Stimulated activated CD8-positive, alpha-beta memory T cell treated with anti-CD3 and anti-CD28 coated beads, Interleukin-4, amount 100 ng/mL, for 4 hours (primary cell): Measurements from ENCODE around the gene NKIRAS2.
A peak's percentile ranks its signal among the peaks of the same experiment; 100 is the strongest.
"Not testable (repeated sequence)": the region's sequence is repeated elsewhere in the genome, so short reads cannot be mapped to it uniquely, and the experiment has no call there.

Experiments
- DNase-seq, 2 donors: peaks; one replicate each; pipeline ENCODE4 v3.0.0-alpha.2; 2020; ENCODE audit warnings: low read depth in 2 of 2, low spot score in 1 of 2

NKIRAS2 gene

DNA sequence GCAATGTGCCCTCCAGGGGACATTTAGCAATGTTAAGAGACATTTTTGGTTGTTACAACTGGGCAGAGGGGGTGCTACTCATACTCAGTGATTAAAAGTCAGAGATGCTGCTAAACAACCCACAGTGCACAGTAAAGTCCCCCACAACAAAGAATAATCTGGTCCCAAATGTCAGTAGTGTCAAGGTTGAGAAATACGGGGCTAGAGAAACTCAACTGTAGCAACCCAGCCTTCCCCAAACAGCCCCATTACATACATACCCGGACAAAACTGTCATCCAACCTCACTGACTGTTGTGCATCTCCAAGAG, 23.1 kb upstream of the NKIRAS2 start:
- no peak for DNase-seq

DNA sequence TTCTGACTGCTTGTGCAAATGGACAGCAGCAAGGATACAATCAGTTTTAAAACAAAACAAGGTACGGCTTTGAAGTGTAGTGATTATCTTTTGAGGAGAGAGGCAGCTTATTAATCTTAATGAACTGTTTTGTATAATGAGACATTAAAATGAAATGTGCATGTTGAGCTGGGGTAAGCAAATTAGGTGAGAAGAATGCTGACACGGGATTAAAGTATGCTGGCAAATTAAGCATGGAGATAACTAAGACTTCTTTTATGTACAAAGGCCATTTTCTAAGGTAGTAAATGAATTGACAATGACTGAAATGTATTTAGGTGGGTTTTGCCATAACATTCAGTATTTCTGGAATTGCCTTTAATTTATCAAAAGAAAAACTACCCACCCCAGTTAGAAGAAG, 21.4 kb upstream of the NKIRAS2 start:
- DNase-seq = no peak

DNA sequence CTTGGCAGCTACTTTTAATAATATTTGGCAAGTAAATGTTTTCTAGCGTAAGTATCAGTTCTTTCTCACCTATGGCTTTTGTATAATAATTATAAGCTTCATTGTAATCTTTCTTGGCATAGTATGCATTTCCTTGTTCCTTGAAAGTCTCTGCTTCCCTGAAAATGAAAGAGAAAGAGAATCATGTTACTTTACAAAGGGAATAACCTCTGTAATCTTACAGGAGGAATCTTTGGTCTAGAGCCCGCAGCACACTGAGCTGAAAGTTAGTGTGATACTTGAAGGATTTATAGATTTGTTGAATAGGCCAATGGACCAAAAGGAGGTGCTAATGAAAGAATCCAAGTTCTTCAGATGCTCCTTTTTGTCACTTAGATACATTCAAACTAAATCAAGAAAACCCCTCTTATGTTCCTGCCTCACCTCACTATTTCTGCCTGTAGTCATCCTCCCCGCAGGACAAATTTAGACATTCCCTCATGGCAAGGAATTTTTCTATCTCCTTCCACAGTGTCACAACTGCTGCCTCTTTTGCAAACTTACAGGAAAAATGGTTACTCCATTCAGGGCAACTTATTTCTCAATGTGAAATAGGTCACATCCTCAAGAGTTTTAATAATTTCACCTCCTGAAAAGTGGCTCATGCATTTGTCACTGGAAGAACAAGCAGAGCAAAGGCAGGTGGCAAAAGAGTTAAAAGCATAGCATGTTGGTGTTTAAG, 19.3 kb upstream of the NKIRAS2 start:
- no peak for DNase-seq

DNA sequence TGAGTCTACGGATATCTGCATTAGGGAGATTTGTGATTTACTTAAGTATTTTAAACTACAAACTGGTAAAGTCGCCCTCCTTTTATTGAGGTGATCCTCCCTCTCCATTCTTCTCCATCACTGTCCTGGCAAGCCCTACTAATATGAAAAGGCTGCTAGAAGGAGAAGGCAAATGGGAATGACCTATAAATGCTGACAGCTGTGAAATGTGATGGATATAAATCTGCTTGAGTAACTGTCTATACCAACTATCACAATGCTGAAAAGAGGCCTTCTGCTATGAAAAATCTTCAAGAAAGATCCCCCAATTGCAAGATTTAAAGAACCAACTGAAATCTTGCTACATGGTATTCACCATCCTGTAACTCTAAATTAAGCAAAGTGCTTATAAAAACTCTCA, 18.2 kb upstream of the NKIRAS2 start:
- no peak for DNase-seq

DNA sequence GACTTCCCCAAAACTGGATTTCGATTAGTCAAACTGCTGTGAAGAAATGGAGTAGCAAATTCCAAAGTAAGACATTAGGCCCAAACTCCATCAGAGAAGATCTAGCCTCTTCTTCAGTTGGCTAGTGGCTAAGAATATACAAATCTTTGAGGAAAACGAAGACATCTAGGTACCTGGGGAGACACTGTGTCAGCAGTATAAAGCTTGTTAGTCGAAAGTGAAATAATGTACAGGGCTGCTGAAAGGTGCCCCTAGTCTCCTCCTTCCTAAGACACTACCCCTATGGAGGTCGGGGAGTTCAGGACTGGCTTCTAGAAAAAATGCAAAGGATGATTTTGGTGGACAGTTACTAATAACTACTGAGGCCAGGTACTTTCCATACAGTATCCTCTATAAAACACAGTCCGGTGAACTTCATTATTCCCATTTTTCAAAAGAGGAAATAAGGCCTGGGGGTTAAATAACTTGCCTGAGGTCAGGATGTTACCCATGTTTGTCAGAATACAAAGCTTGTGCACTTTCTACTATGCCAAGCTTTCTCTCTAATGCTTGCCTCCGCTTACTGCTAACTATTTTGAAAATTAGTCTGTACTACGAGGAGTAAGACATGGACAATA, 17.6 kb upstream of the NKIRAS2 start:
- DNase-seq = no peak

DNA sequence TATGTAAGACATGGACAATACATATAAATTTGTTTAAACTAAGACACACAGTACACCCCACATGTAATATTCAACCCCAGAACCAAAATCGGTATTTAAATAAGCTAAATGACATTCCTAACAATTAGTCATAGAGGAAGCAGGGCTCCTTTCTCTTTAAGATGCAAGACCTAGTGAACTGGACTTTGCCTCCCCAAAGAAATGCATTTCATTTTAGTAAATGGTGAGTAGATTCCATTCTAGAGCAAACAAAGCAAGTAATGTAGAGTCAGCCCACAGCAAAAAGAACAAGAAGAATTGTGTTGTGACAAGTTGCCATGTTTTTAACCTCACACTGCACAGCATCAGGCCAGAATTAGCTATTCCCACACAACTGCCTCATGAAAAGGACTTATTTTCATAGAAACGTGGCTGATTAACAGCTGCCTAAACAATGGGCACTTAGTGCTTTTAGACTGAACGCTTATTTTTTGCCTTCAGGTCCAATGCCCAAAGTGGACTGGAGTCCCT, 17.0 kb upstream of the NKIRAS2 start:
- no peak for DNase-seq

DNA sequence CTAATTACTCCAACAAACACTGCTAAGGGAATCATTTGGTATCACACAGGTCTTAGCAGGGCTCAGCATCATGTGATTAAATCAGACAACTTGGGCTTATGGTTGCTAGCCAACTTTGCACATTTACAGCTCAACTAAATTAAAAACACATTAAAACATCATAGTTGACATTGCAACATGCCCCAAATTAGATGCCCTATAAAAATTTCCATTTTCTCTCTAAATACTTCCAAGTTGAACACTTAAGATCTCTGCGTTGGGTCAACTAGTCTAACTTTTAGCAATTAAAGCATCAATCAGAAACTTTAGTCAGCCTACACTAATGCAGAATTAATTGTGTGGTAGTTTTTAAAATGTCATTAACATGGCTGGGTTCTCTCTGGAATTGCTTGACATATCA, 14.7 kb upstream of the NKIRAS2 start:
- DNase-seq = no peak

DNA sequence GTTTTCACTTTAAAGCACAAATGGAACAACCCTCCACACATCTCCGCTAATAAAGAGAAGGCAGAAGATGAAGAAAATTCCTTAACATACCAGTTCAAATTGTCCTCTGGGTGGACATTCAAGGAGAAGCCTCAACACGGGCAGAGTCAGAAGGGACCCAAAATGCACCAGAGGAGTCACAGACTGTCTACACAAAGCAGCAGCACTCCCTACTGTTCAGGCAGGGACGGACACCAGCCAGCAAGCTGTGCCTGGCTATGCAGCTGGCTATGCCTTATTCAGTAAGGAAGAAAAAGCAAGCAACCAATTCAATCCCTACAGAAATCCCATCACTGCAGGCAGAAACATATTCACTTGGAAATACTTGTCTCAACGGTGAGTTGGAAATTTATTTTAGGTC, 10.7 kb upstream of the NKIRAS2 start:
- no peak for DNase-seq

DNA sequence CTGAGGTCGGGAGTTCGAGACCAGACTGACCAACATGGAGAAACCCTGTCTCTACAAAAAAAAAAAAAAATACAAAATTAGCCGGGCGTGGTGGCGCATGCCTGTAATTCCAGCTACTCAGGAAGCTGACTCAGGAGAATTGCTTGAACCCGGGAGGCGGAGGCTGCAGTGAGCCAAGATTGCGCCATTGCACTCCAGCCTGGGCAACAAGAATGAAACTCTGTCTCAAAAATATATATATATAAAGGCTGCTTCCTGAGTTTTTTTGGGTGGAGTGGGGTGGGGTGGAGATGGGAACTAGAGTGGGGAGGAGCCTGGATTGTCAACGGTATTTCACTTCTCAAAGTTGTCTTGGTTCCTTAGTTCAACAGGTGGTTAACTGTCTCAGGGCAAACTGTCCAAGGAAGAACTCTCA, 9.6 kb upstream of the NKIRAS2 start:
- not testable (repeated sequence) for DNase-seq

DNA sequence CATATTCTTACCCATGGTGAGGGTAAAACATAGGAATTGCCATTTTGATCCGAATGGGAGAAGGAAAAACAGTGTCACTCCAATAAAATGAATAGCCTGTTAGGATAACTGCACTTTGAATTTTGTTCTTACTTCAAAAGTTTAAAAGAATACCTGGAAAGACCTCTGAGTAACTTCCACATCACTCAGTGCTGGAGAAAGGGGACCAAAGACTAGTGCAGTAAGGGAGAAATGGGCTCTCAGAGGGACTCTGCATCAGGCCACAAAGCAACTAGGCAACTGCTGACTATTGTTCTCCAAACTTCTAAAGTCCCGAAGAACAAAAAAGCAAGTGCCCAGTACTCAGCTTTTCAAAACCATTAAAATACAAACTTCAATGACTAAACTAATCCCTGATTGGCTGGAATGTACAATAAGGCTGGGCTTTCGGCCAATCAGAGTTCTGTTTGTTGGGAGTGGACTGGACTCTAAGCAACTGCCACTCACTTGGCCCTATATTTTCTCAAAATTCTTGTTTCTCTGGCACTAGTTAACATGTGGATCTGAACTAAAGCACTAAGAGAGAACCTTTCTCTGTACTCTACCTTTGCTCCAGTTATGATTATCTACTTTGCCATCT, 8.9 kb upstream of the NKIRAS2 start:
- no peak for DNase-seq

DNA sequence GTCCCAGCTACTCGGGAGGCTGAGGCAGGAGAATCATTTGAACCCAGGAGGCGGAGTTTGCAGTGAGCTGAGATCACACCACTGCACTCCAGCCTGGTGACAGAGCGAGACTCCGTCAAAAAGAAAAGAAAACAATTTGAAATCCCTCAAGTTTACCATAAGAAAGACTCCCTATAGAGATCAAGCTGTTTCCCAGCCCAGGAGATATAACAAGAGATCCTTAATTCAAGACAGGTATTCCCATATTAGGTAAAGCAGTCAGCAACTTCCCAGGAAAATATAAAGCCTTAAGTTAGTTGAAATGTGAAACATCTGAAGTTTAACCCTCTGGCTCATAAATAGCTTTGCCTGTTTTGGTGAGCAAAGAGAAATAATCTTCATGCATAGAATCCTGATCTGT, 7.5 kb upstream of the NKIRAS2 start:
- not testable (repeated sequence) for DNase-seq

DNA sequence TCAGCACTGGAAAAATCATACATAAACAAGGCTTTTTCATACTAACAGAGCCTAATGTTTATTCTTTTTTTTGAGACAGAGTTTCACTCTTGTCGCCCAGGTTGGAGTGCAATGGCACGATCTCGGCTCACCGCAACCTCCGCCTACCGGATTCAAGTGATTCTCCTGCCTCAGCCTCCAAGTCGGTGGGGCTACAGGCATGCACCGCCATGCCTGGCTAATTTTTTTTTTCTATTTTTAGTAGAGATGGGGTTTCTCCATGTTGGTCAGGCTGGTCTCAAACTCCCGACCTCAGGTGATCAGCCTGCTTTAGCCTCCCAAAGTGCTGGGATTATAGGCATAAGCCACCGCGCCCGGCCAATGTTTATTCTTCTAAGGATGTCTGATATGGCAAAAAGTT, 6.2 kb upstream of the NKIRAS2 start:
- not testable (repeated sequence) for DNase-seq

DNA sequence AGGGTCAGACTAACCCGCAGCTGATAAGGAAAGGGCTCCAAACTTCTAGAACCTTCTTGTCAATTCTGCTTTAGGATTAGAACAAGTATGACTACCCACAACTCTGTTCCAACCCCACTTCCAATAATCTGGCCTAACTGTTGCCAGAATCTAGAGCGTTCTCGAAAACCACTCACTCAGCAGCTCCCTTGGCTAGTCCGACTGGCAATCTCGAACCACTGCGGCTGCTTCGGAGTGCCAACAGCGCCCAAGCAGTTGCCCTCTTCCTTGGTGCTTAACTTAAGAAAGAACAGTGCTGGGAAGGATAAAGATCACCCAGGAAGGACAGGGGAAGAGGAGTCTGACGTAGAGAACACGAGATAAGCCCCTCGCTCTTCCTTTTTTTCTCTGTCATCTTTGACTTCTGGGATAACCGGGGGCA, 3.5 kb upstream of the NKIRAS2 start:
- no peak for DNase-seq

DNA sequence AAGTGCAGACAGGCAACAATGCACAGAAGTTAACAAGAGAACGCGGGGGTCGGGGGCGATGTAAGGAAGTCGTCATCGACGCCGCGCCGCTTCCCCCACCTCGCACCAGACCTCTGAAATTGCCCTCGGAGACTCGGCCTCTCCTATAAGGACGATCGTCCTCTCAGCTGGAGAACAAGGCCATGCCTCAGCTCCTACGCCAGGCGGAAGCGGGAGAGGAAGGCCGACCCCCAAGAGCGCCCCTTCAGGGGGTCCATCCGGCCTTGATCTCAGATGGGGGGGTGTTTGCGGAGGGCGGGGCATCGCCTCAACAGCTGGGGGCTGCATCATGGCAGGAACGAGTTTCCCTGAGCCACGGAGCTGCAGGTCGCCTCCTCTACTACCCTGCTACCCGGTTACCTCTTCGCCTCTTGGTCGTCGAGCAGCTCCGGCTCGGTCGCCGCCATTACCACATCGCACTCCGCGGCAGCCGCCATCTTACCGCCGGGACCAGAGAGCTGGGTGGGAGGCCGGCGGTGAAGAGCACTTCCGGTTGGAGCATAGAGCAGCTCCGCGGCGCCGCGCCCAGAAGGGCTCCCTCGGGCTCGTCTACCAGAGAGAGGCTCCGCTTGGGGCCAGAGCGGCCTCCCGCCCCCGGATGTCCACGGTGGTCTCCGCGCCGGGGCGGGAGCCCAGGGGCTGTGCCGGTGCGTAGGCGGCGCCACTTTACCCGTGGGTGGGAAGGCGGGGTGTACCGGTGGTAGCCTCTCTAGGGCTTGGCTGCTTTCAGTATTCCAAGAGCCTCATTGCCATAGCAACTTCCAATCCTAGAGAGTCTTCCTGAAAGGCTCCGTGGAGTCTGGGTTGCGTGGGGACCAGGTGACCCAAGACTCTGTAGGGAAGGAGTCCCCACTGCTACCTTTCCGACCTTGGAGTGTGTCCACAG, 2.7 kb upstream of the NKIRAS2 start, which contains the start of gene DNAJC7:
Gene DNAJC7, minus strand, starts transcription at position 499 of the 925 bp plus-strand sequence. Its CDS starts 23 bp downstream, at position 476.
- peak; percentile 63 to 83 for DNase-seq

DNA sequence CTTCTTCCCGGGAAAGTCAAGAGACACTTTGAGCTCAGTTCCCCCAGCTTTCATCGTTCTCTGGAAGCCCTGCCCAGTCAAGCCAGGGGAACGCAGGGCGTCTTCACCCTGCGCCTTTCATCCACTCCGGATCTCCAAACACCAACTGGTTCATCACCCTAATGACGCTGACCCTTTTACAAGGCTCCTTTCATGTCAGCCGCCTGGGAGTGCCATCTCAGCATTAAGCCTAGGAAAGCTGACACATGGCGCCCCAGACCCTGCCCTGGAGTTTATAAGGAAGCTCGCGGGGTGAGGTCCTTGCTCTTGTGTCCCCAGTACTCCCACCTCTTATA, 2.1 kb upstream of the NKIRAS2 start:
- DNase-seq = no peak

DNA sequence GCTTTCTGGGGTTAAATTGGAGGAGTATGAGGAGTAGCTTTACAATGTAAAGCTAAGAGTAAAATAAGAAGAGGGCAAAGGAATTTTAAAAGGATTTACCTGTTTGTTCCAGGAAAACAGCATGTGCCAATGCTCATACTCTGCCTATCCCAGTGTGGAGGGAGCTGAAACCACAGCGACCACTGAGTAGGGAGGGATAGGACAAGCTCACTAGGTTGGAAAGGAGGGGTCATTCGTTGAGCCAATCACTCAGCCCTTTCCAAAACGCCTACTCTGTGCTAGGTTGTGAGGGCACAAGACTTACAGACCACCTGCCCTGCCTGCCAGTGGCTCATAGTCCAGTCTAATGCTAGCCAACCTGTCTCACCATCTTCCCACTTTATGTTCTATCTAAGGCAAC, 1.6 kb upstream of the NKIRAS2 start:
- no peak for DNase-seq

DNA sequence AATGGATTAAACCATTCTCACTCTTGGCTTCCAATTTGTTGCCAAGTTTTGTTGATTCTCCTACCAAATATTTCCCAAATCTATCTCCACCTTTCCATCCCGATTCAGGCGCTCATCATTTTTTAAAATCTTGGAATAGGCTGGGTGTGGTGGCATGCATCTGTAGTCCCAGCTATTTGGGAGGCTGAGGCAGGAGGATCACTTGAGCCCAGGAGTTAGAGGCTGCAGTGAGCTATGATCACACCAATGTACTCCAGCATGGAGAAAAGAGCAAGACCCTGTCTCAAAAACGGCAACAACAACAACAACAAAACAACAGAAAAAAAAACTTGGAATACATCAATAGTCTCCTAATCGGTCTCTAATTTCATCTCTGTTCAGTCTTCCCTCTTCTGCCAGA, 902 bp upstream of the NKIRAS2 start:
- no peak for DNase-seq

DNA sequence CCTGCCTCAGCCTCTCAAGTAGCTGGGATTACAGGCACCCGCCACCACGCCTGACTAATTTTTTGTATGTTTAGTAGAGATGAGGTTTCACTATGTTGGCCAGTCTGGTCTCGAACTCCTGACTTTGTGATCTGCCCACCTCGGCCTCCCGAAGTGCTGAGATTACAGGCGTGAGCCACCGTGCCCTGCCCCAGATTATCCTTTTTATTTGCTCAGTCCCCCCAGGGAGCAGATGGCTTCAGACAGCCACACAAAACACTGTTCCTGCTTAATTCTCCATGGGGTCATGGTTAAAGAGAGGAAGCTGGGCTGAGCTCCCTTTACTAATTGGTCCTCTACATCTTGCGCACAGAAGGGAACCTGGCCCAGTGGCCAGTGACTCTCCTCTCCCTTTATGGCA, 955 bp downstream of the NKIRAS2 start:
- DNase-seq = not testable (repeated sequence)

DNA sequence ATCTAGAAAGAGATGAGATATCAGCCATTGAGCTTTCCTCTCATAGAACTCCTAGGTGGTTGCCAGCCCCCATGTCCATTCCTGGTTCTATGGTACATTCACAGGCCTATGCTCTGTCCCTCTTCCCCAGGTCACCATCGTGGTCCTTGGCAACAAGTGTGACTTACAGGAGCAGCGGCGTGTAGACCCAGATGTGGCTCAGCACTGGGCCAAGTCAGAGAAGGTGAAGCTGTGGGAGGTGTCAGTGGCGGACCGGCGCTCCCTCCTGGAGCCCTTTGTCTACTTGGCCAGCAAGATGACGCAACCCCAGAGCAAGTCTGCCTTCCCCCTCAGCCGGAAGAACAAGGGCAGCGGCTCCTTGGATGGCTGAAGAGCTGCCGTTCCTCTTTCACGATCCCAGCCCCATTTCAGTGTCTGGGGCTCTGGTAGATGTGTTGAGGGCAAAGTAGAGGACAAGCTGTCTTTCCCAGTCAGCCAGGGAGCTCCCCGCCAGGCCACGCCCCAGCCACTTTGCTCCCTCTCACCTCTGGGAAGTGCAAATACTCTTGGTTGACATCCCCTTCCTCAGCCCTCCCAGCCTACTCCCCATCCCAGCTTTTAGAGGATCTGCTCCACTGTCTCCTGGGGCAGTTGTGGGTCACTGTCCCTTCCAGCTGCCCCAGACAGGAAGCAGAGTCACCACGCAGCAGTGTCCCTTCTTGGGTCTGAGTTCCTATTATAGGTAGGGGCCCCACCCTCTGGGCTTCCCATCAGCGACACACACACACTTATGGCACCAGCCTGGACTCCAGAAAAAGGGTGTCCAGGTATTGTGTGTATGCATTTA, 3.8 kb downstream of the NKIRAS2 start:
- DNase-seq = no peak

DNA sequence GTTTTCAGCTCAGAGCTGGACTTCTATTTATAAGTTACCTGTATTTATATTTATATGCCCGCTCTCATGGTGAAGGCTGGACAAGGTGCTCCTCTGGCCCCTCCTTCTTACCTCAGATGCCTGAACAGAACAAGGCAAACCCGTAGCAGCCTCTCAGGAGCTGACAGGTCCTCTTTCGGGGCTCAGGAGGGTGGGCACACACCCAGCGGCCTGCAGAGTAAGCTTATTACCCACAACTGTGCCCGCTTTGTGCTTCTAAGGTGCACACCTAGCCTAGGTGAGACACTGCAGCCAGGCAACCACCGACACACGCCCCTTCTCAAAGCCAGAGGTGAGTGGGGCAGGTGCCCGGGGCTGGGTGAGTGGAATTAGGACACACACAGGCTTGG, 5.3 kb downstream of the NKIRAS2 start:
- DNase-seq = no peak

DNA sequence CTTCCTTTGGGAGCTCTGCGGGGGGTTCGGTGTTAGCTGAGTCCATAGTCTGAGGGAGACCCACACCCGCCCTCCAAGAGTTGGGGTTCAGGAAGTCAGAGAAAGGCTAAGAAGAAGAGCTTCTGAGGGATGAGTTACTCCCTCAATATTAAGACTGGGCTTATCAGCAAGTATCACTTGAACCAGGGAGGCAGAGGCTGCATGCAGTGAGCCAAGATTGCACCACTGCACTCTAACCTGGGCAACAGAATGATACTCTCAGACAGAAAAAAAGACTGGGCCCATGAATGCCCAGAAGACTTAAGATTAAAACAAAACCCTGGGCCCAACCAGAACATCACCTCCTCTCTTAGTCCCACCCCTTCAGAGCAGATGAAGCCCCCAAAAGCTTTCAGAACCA, 6.0 kb downstream of the NKIRAS2 start:
- DNase-seq = no peak
